Right lobe of liver (tissue), 6 donors: ENCODE results near the gene NEO1. TPM values are rescaled to one million over a fixed set of nuclear protein-coding genes. Genes with fewer than 3 reads are reported as not detected.

Experiments used
- ATAC-seq, 4 donors: fragments of 200-7000 bp; cut with Tn5 transposase; one replicate each; pipeline ENCODE4 v1.9.1; 2020; ENCODE audit warnings: mild to moderate bottlenecking in 4 of 4, moderate library complexity in 4 of 4
- DNase-seq, 3 donors: peaks; one replicate each; pipeline ENCODE4 v3.0.0-alpha.2; 2020
- H3K27ac ChIP-seq, 3 donors: fragments of 200-600 bp; one replicate each; pipeline ENCODE4 v1.8.0; 2022
- H3K27me3 ChIP-seq, 2 donors: fragments of 200-600 bp; one replicate each; pipeline ENCODE4 v1.8.0; 2022
- H3K36me3 ChIP-seq, 4 donors: fragments of 200-600 bp; sonication (generic) in 1 of 4; one replicate each; pipeline versions ENCODE4 v1.5.1 to v1.8.0; 2017 to 2022; ENCODE audit warnings: control low read depth in 1 of 4
- H3K4me1 ChIP-seq, 4 donors: fragments of 200-600 bp; sonication (generic) in 1 of 4; one replicate each; pipeline versions ENCODE4 v1.5.1 to v1.8.0; 2017 to 2022; ENCODE audit warnings: control low read depth in 1 of 4
- H3K4me3 ChIP-seq, 3 donors: fragments of 200-600 bp; one replicate each; pipeline ENCODE4 v1.8.0; 2022
- H3K9me3 ChIP-seq, 4 donors: fragments of 200-600 bp; sonication (generic) in 1 of 4; one replicate each; pipeline versions ENCODE4 v1.5.1 to v1.8.0; 2017 to 2022; ENCODE audit warnings: control low read depth in 1 of 4
- CTCF ChIP-seq, 4 donors: fragments of 200-600 bp in 3 of 4; fragments of 450-650 bp in 1 of 4; IDR thresholded peaks; one replicate each; pipeline versions ENCODE4 v1.5.1 to v1.8.0; 2016 to 2022; ENCODE audit warnings: antibody characterized with exemption in 4 of 4, mild to moderate bottlenecking in 2 of 4
- POLR2A ChIP-seq: fragments of 450-650 bp; IDR thresholded peaks from one replicate; pipeline ENCODE4 v1.6.1; 2017; ENCODE audit warnings: antibody characterized with exemption, mild to moderate bottlenecking
- WGBS: methylation state at CpG from one replicate; pipeline ENCODE4 v1.1.6; 2018; ENCODE audit warnings: low coverage, low lambda C conversion rate; ENCODE audit not compliant: insufficient coverage; ENCODE audit errors: missing lambda C conversion rate; 5-methylcytosine and 5-hydroxymethylcytosine counted together
- intact Hi-C, 2 donors: fragments of 100-400 bp; cut with DNase I; formaldehyde crosslinking; loops; one replicate each; pipeline versions ENCODE4 v1.11.2 to v1.14.1; 2022
- total RNA-seq, 6 experiments: library from RNA; depleted of rRNA in 2 of 6; stranded (reverse); fragments of >200 nt in 2 of 6; fragmentation: NEBNext Ultra II Directional in 3 of 6; extraction: Animal tissue kit (Norgen Biotek cat#: 25700) in 3 of 6; gene quantifications; one replicate each; pipeline versions ENCODE4 v1.1.0 to v1.2.4, GENCODE V29; 2016 to 2023
- donor health status: DM: no; HTN: yes; CAD: no.
- donor health status: DM: no; HTN: no; CAD: no.
- donor health status: DM: no; HTN: no; CAD: no.
- donor health status: DM: no; HTN: yes; CAD: no.
- donor health status: DM: no; HTN: yes; CAD: no.

Gene NEO1
- total RNA-seq, 6 experiments from 2014 or later: 8.3 to 13.2 (median 10.3) TPM

GRCh38 chr15:73021139-73021621 lies 31.1 kb upstream of the NEO1 start:
- intact Hi-C loops: no loop called here
- no peaks in the 10 kb centered on the region for H3K27me3 ChIP-seq
- WGBS: 7% methylated on average over 8 of the region's 8 CpGs
- H3K36me3 ChIP-seq: no peaks in the 10 kb centered on the region
- no peaks in the 10 kb centered on the region for H3K9me3 ChIP-seq
- H3K4me1 ChIP-seq: no peaks in the 10 kb centered on the region
- TF ChIP-seq POLR2A (no peak), CTCF (IDR thresholded peaks at IDR 0.05) (no peak)
- H3K4me3 ChIP-seq: no peak overlapping the region
- H3K27ac ChIP-seq: no peak overlapping the region
- DNase-seq (no peak), ATAC-seq (no peak)

- TF ChIP-seq CTCF (IDR thresholded peaks at IDR 0.05) (no peak), POLR2A (no peak)
- ATAC-seq: no peak
- 65% methylated on average over 5 of the region's 5 CpGs for WGBS
Observed at GRCh38 chr15:73022161-73022560, 30.1 kb upstream of the NEO1 start.

GRCh38 chr15:73023071-73023470 lies 29.2 kb upstream of the NEO1 start:
- 70% methylated on average over 3 of the region's 3 CpGs for WGBS
- Histone ChIP-seq H3K9me3 (no peaks in the 10 kb centered on the region), H3K27ac (no peak overlapping the region), H3K4me1 (no peaks in the 10 kb centered on the region), H3K36me3 (no peaks in the 10 kb centered on the region), H3K27me3 (no peaks in the 10 kb centered on the region), H3K4me3 (no peak overlapping the region)
- ATAC-seq: no peak
- DNase-seq: no peak
- intact Hi-C loops: no loop called here
- TF ChIP-seq POLR2A: no peak
- no peak for TF ChIP-seq CTCF (IDR thresholded peaks at IDR 0.05)

More at GRCh38 chr15:73022161-73022560, 30.1 kb upstream of the NEO1 start:
- Histone ChIP-seq H3K27me3 (no peaks in the 10 kb centered on the region), H3K4me1 (no peaks in the 10 kb centered on the region), H3K4me3 (no peak overlapping the region), H3K27ac (no peak overlapping the region), H3K9me3 (no peaks in the 10 kb centered on the region), H3K36me3 (no peaks in the 10 kb centered on the region)
- intact Hi-C loops: no loop called here
- no peak for DNase-seq

- Histone ChIP-seq H3K4me1 (no peaks in the 10 kb centered on the region), H3K27ac (no peak overlapping the region), H3K36me3 (no peaks in the 10 kb centered on the region), H3K27me3 (no peaks in the 10 kb centered on the region), H3K9me3 (no peaks in the 10 kb centered on the region), H3K4me3 (no peak overlapping the region)
- intact Hi-C loops: no loop called here
- no peak for ATAC-seq
- DNase-seq: no peak
- no peak for TF ChIP-seq POLR2A
- TF ChIP-seq CTCF (IDR thresholded peaks at IDR 0.05): no peak
- 20% methylated on average over 1 of the region's 4 CpGs for WGBS
Observed at GRCh38 chr15:73024168-73024567, 28.1 kb upstream of the NEO1 start.

GRCh38 chr15:73026511-73027054 lies 25.7 kb upstream of the NEO1 start:
- WGBS: 44% methylated on average over 3 of the region's 4 CpGs

More at GRCh38 chr15:73026511-73027054, 25.7 kb upstream of the NEO1 start:
- TF ChIP-seq POLR2A (no peak), CTCF (IDR thresholded peaks at IDR 0.05) (no peak)
- intact Hi-C loops: no loop called here
- no peaks in the 10 kb centered on the region for H3K9me3 ChIP-seq
- no peak overlapping the region for H3K4me3 ChIP-seq
- no peak overlapping the region for H3K27ac ChIP-seq
- ATAC-seq (no peak), DNase-seq (no peak)
- no peaks in the 10 kb centered on the region for H3K4me1 ChIP-seq
- no peaks in the 10 kb centered on the region for H3K27me3 ChIP-seq
- H3K36me3 ChIP-seq: no peaks in the 10 kb centered on the region
